Astrocyte (in vitro differentiated cells and primary cell): ENCODE measurements around the gene CUTA.

Experiments used
- CTCF ChIP-seq: IDR thresholded peaks from 2 replicates; pipeline ENCODE4 v1.5.1; 2011; ENCODE audit warnings: low read depth, mild to moderate bottlenecking, inconsistent platforms, low read length, moderate library complexity; ENCODE audit not compliant: insufficient read depth
- EZH2 ChIP-seq: IDR thresholded peaks from 2 replicates; pipeline ENCODE4 v1.6.1; 2012; ENCODE audit warnings: mild to moderate bottlenecking, low read length, inconsistent platforms; ENCODE audit not compliant: insufficient read depth

- TF ChIP-seq CTCF (no peak), EZH2 (no peak)
Observed at GRCh38 chr6:33420491-33421343, 2.8 kb upstream of the CUTA start.
